ENCODE measurements around the gene RAB6B. TPM values are rescaled to one million over a fixed set of nuclear protein-coding genes. Genes with fewer than 3 reads are reported as not detected.

Gene RAB6B
- total RNA-seq, 1 donor from 2014 or later = 1.6 TPM

DNA sequence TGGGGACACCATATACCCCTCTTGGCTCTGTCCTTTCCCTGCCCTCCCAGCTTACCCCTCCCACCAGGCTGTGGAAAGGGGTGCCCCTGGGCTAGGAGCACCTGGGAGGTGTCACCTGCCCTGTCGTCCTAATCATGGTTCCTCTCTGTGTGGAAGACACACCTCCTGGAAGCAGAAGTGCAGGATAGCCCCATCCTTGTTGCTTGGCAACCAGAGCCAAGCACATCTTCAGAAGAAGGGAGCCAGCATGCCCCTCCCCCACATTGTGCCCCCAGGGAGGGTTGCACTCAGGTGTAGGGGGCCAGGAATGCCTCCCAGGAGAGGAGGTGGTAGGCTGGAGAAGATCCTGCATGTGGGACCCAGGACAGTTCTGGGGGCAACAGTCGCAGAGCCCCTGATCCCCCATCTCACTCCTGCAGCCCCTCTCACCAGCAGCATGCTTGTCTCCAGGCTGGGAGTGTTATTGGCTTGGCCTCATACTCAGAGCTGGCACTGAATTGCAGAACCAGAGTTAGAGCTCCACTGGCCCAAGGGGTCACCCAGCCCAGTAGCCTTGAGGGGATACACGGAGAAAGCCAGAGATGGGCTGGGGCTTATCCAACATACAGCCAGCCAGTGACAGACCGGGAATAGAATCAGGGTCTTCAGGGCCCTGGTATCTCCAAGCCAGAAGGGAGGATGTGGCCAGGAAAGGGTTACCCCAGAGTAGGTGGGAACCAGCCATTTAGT, 8.4 kb downstream of the RAB6B start:
- Histone ChIP-seq H3K4me1 (ENCODE audit: control insufficient read depth in 3 of 3, insufficient read depth in 3 of 3, low read length in 3 of 3) (peaks cover 0 to 5% (median 0%) of the 10 kb centered on the region in 3 donors), H3K4me3 (ENCODE audit: low read length in 3 of 3) (no peak overlapping the region), H3K9me3 (ENCODE audit: control insufficient read depth in 3 of 3, low read length in 3 of 3) (peaks cover 0 to under 1% (median 0%) of the 10 kb centered on the region in 3 donors), H3K9ac (ENCODE audit: low read depth in 1 of 3, low read length in 3 of 3) (no peak overlapping the region), H3K36me3 (ENCODE audit: control insufficient read depth in 3 of 3, insufficient read depth in 3 of 3, low read length in 3 of 3) (no peaks in the 10 kb centered on the region), H3K27me3 (ENCODE audit: control insufficient read depth in 3 of 3, insufficient read depth in 3 of 3, low read length in 3 of 3) (peaks cover 0 to 6% (median under 1%) of the 10 kb centered on the region in 3 donors), H3K27ac (ENCODE audit: low read depth, low read length) (no peak overlapping the region)

DNA sequence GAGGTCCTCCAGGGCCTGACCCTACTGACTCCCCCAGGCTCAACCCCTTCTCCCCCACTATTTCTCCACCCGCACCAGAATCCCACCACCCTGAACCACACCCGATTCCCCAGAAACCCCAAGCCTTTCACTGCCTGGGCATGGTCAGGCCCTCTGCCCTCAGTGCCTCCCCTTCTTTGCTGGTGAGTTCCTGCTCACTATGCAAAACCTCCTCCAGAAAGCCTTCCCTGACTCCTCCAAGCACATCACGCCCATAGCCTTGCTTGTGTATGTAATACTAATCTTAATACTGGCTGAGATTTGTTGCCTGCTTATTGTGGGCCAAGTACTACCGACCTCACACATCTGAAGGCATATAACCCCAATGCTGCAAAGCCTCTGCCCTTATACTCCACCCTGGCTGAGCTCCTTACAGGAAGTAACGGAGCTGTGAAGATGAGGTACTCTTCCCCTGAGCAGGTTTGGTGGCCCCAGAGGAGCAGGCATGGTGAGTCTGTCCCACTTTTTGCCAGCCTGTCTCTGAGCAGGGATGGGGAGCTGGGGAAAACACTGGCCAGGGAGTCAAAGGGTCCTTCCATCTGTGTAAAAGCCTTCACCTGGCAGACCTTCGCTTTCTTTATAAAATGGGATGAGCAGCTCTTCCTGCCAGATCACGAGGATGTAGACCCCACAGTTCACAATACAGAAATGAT, 9.5 kb downstream of the RAB6B start:
- Histone ChIP-seq H3K36me3 (ENCODE audit: control insufficient read depth in 3 of 3, insufficient read depth in 3 of 3, low read length in 3 of 3) (no peaks in the 10 kb centered on the region), H3K4me3 (ENCODE audit: low read length in 3 of 3) (no peak overlapping the region), H3K9ac (ENCODE audit: low read depth in 1 of 3, low read length in 3 of 3) (no peak overlapping the region), H3K27me3 (ENCODE audit: control insufficient read depth in 3 of 3, insufficient read depth in 3 of 3, low read length in 3 of 3) (peaks cover 0 to 6% (median 0%) of the 10 kb centered on the region in 3 donors), H3K27ac (ENCODE audit: low read depth, low read length) (no peak overlapping the region), H3K4me1 (ENCODE audit: control insufficient read depth in 3 of 3, insufficient read depth in 3 of 3, low read length in 3 of 3) (peaks cover 0 to 5% (median 0%) of the 10 kb centered on the region in 3 donors), H3K9me3 (ENCODE audit: control insufficient read depth in 3 of 3, low read length in 3 of 3) (peaks cover 0 to 2% (median 2%) of the 10 kb centered on the region in 3 donors)

DNA sequence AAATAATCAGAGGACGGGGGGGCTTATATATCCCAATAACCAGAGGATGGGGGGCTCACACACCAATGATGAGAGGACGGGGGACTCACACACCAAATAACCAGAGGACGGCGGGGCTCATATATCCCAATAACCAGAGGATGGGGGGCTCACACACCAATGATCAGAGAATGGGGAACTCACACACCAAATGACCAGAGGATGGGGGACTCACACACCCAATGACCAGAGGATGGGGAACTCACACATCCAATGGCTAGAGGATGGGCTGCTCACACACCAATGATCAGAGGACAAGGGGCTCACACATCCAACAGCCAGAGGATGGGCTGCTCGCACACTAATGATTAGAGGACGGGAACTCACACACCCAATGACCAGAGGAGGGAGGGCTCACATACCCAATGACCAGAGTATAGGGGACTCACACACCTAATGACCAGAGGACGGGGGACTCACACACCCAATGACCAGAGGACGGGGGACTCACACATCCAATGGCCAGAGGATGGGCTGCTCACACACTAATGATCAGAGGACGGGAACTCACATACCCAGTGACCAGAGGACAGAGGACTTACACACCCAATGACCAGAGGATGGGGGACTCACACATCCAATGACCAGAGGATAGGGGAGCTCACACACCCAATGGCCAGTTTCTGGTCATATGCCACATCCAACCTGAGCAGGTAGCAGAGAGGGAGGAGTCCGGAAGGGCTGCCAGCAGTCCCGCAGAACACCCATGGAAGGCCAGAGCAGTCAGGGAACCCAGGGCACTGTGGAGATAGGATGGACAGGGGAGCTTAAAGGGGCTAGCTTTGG, 10.6 kb downstream of the RAB6B start:
- Histone ChIP-seq H3K4me3 (ENCODE audit: low read length in 3 of 3) (no peak overlapping the region), H3K4me1 (ENCODE audit: control insufficient read depth in 3 of 3, insufficient read depth in 3 of 3, low read length in 3 of 3) (peaks cover 0 to 5% (median 0%) of the 10 kb centered on the region in 3 donors)

GRCh38 chr3:133884054-133884886, 11.4 kb downstream of the RAB6B start:
- peaks cover 0 to 6% (median 0%) of the 10 kb centered on the region in 3 donors for H3K27me3 ChIP-seq (ENCODE audit: control insufficient read depth in 3 of 3, insufficient read depth in 3 of 3, low read length in 3 of 3)
- peaks cover 0 to 2% (median 2%) of the 10 kb centered on the region in 3 donors for H3K9me3 ChIP-seq (ENCODE audit: control insufficient read depth in 3 of 3, low read length in 3 of 3)
- no peak overlapping the region for H3K27ac ChIP-seq (ENCODE audit: low read depth, low read length)
- no peaks in the 10 kb centered on the region for H3K36me3 ChIP-seq (ENCODE audit: control insufficient read depth in 3 of 3, insufficient read depth in 3 of 3, low read length in 3 of 3)
- H3K4me3 ChIP-seq (ENCODE audit: low read length in 3 of 3) = no peak overlapping the region
- H3K4me1 ChIP-seq (ENCODE audit: control insufficient read depth in 3 of 3, insufficient read depth in 3 of 3, low read length in 3 of 3) = peaks cover 0 to 5% (median 0%) of the 10 kb centered on the region in 3 donors
- no peak overlapping the region for H3K9ac ChIP-seq (ENCODE audit: low read depth in 1 of 3, low read length in 3 of 3)

More for the DNA sequence above, 10.6 kb downstream of the RAB6B start:
- Histone ChIP-seq H3K9me3 (ENCODE audit: control insufficient read depth in 3 of 3, low read length in 3 of 3) (peaks cover 0 to 2% (median 2%) of the 10 kb centered on the region in 3 donors), H3K36me3 (ENCODE audit: control insufficient read depth in 3 of 3, insufficient read depth in 3 of 3, low read length in 3 of 3) (no peaks in the 10 kb centered on the region), H3K27ac (ENCODE audit: low read depth, low read length) (no peak overlapping the region), H3K27me3 (ENCODE audit: control insufficient read depth in 3 of 3, insufficient read depth in 3 of 3, low read length in 3 of 3) (peaks cover 0 to 6% (median 0%) of the 10 kb centered on the region in 3 donors), H3K9ac (ENCODE audit: low read depth in 1 of 3, low read length in 3 of 3) (no peak overlapping the region)

DNA sequence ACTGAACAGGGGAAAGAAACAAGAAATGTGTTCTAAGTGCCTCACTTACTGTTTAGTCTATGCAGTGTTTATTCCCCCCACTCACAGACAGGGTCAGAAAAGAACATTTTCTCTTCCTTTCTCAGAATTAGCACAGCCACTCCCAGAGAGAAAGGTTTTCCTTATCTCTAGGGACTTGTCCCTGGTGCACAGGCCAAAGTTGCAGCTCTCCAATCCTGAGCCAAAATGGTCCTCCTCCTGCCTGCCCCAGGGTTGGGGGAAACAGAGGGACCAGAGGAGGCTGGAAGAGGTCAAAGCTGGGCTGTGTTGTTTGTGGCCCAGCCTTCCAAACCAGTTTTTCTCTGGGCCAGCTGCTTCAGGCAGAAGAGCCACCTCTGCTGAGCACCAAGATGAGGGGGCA, 12.0 kb downstream of the RAB6B start:
- H3K9ac ChIP-seq (ENCODE audit: low read depth in 1 of 3, low read length in 3 of 3) = no peak overlapping the region
- no peaks in the 10 kb centered on the region for H3K36me3 ChIP-seq (ENCODE audit: control insufficient read depth in 3 of 3, insufficient read depth in 3 of 3, low read length in 3 of 3)
- no peak overlapping the region for H3K27ac ChIP-seq (ENCODE audit: low read depth, low read length)
- no peak overlapping the region for H3K4me3 ChIP-seq (ENCODE audit: low read length in 3 of 3)
- H3K9me3 ChIP-seq (ENCODE audit: control insufficient read depth in 3 of 3, low read length in 3 of 3) = peaks cover 0 to 2% (median 2%) of the 10 kb centered on the region in 3 donors
- peaks cover 0 to 5% (median 0%) of the 10 kb centered on the region in 3 donors for H3K4me1 ChIP-seq (ENCODE audit: control insufficient read depth in 3 of 3, insufficient read depth in 3 of 3, low read length in 3 of 3)
- peaks cover 0 to 6% (median 0%) of the 10 kb centered on the region in 3 donors for H3K27me3 ChIP-seq (ENCODE audit: control insufficient read depth in 3 of 3, insufficient read depth in 3 of 3, low read length in 3 of 3)

DNA sequence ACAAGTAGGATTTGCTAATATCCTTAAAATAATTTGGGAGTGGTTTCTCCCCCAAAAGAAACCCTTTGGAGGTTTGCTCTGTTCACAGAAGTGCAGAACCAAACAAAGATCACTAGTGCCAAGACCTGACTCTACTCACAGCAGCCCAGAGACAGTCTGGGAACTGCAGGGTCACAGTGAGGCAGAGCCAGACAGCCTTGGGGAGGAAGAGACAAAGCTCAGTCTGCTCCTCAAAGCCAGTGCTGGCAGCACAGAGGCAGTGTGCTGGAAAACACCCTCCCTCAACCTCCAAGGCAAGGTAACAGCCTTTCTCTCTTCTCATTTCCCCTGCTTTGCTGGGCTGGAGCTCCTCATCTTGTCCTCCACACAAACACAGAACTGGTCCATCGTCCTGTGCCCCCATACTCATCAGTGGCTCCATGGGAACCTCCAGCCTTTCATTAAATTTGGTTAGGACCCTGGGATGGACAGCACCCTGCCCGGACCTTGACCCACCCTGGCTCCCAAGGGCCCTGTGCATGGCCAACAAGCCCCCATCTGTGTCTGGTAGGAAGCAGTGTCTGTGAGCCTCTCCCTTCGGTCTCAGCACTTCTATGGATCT, 12.6 kb downstream of the RAB6B start:
- Histone ChIP-seq H3K9me3 (ENCODE audit: control insufficient read depth in 3 of 3, low read length in 3 of 3) (peaks cover 0 to 2% (median 2%) of the 10 kb centered on the region in 3 donors), H3K9ac (ENCODE audit: low read depth in 1 of 3, low read length in 3 of 3) (no peak overlapping the region), H3K27me3 (ENCODE audit: control insufficient read depth in 3 of 3, insufficient read depth in 3 of 3, low read length in 3 of 3) (peaks cover 0 to 6% (median 0%) of the 10 kb centered on the region in 3 donors), H3K4me1 (ENCODE audit: control insufficient read depth in 3 of 3, insufficient read depth in 3 of 3, low read length in 3 of 3) (peaks cover 0 to 5% (median 0%) of the 10 kb centered on the region in 3 donors), H3K4me3 (ENCODE audit: low read length in 3 of 3) (no peak overlapping the region), H3K36me3 (ENCODE audit: control insufficient read depth in 3 of 3, insufficient read depth in 3 of 3, low read length in 3 of 3) (no peaks in the 10 kb centered on the region), H3K27ac (ENCODE audit: low read depth, low read length) (no peak overlapping the region)

GRCh38 chr3:133881939-133882825, 13.5 kb downstream of the RAB6B start:
- peaks cover 0 to 2% (median 2%) of the 10 kb centered on the region in 3 donors for H3K9me3 ChIP-seq (ENCODE audit: control insufficient read depth in 3 of 3, low read length in 3 of 3)
- no peak overlapping the region for H3K27ac ChIP-seq (ENCODE audit: low read depth, low read length)
- no peaks in the 10 kb centered on the region for H3K36me3 ChIP-seq (ENCODE audit: control insufficient read depth in 3 of 3, insufficient read depth in 3 of 3, low read length in 3 of 3)
- H3K27me3 ChIP-seq (ENCODE audit: control insufficient read depth in 3 of 3, insufficient read depth in 3 of 3, low read length in 3 of 3) = peaks cover 0 to 6% (median 0%) of the 10 kb centered on the region in 3 donors
- H3K9ac ChIP-seq (ENCODE audit: low read depth in 1 of 3, low read length in 3 of 3) = no peak overlapping the region
- peaks cover 0 to 5% (median 0%) of the 10 kb centered on the region in 3 donors for H3K4me1 ChIP-seq (ENCODE audit: control insufficient read depth in 3 of 3, insufficient read depth in 3 of 3, low read length in 3 of 3)
- no peak overlapping the region for H3K4me3 ChIP-seq (ENCODE audit: low read length in 3 of 3)

- H3K27me3 ChIP-seq (ENCODE audit: control insufficient read depth in 3 of 3, insufficient read depth in 3 of 3, low read length in 3 of 3) = peaks cover 0 to 6% (median 0%) of the 10 kb centered on the region in 3 donors
- no peaks in the 10 kb centered on the region for H3K36me3 ChIP-seq (ENCODE audit: control insufficient read depth in 3 of 3, insufficient read depth in 3 of 3, low read length in 3 of 3)
- no peak overlapping the region for H3K27ac ChIP-seq (ENCODE audit: low read depth, low read length)
- no peak overlapping the region for H3K4me3 ChIP-seq (ENCODE audit: low read length in 3 of 3)
- H3K9ac ChIP-seq (ENCODE audit: low read depth in 1 of 3, low read length in 3 of 3) = no peak overlapping the region
- peaks cover 0 to 2% (median 2%) of the 10 kb centered on the region in 3 donors for H3K9me3 ChIP-seq (ENCODE audit: control insufficient read depth in 3 of 3, low read length in 3 of 3)
- H3K4me1 ChIP-seq (ENCODE audit: control insufficient read depth in 3 of 3, insufficient read depth in 3 of 3, low read length in 3 of 3) = peaks cover 0 to 5% (median 0%) of the 10 kb centered on the region in 3 donors
Measured at GRCh38 chr3:133881492-133881891, 14.2 kb downstream of the RAB6B start.
